Measurements from ENCODE around the gene UBE2V1. TPM values are rescaled to one million over a fixed set of nuclear protein-coding genes. Genes with fewer than 3 reads are reported as not detected.
A peak's percentile ranks its signal among the peaks of the same experiment; 100 is the strongest.

Gene UBE2V1
- total and polyA plus RNA-seq, 2 of the 13 experiments (the other 11 are each of a cell fraction or from before 2014, with no cell fraction given) = 81.3 to 132 TPM

- no peak for TF ChIP-seq ZNF781 (CRISPR knock-in tag; IDR thresholded peaks at IDR 0.05; ENCODE audit: borderline replicate concordance, not compliant biosample characterization)
- no peak for TF ChIP-seq PRPF4 (IDR thresholded peaks at IDR 0.05; ENCODE audit: low read depth, low read length, poor library complexity, severe bottlenecking)
- no peak for TF ChIP-seq GABPA (IDR thresholded peaks at IDR 0.05; ENCODE audit: low read depth, low read length)
- TF ChIP-seq GABPA (CRISPR knock-in tag; IDR thresholded peaks at IDR 0.05; ENCODE audit: low read depth) = no peak
- no peak for TF ChIP-seq SOX6 (IDR thresholded peaks at IDR 0.05)
- TF ChIP-seq SOX6 (CRISPR knock-in tag; IDR thresholded peaks at IDR 0.05) = peak; percentile 16; the same call in 1 of the 2 replicates
- TF ChIP-seq POLR2A (IDR thresholded peaks at IDR 0.05; ENCODE audit: insufficient read depth in 1 of 2, low read depth in 2 of 2, low read length in 2 of 2) = no peak
- TF ChIP-seq NFYB (CRISPR knock-in tag; IDR thresholded peaks at IDR 0.05) = no peak
- TF ChIP-seq ZSCAN12 (CRISPR knock-in tag; IDR thresholded peaks at IDR 0.05) = no peak
- no peak for TF ChIP-seq BRD4 (CRISPR knock-in tag; IDR thresholded peaks at IDR 0.05)
- TF ChIP-seq MTA3 (CRISPR knock-in tag; IDR thresholded peaks at IDR 0.05) = no peak
- no peak for TF ChIP-seq PRDM15 (CRISPR knock-in tag; IDR thresholded peaks at IDR 0.05)
- TF ChIP-seq CEBPB (IDR thresholded peaks at IDR 0.05; ENCODE audit: borderline replicate concordance, low read depth, low read length) = peak; percentile 89
- no peak for TF ChIP-seq HOXD1 (CRISPR knock-in tag; IDR thresholded peaks at IDR 0.05)
Observed at GRCh38 chr20:50138120-50138478, 25.1 kb upstream of the UBE2V1 start (continued).
